Left renal pelvis (tissue), 4 donors: Measurements from ENCODE around the gene HGFAC. TPM values are rescaled to one million over a fixed set of nuclear protein-coding genes. Genes with fewer than 3 reads are reported as not detected.

Experiments used
- DNase-seq, 4 donors: peaks; one replicate each; pipeline ENCODE4 v3.0.0-alpha.2; 2013; ENCODE audit warnings: low read depth in 4 of 4, low spot score in 3 of 4
- polyA plus RNA-seq, 4 donors: library from polyadenylated mRNA; unstranded; fragments of 120-200 nt; gene quantifications; one replicate each; pipeline ENCODE4 v1.2.1, GENCODE V29; 2013; ENCODE audit not compliant: insufficient read length in 4 of 4

Gene HGFAC
- polyA plus RNA-seq, 4 donors: 1.1 to 3.2 (median 1.3) TPM

- no peak for DNase-seq
Measured at GRCh38 chr4:3484057-3484973, 42.5 kb downstream of the HGFAC start.

GRCh38 chr4:3485011-3485791, 43.4 kb downstream of the HGFAC start:
- no peak for DNase-seq

- no peak for DNase-seq
Measured at GRCh38 chr4:3485886-3486540, 44.2 kb downstream of the HGFAC start.

- DNase-seq: no peak
Measured at GRCh38 chr4:3486541-3487540, 45.1 kb downstream of the HGFAC start.

- DNase-seq: no peak
Measured at GRCh38 chr4:3487861-3488260, 46.1 kb downstream of the HGFAC start.

GRCh38 chr4:3488820-3489219, 47.1 kb downstream of the HGFAC start:
- DNase-seq: no peak

- no peak for DNase-seq
Measured at GRCh38 chr4:3489451-3489962, 47.7 kb downstream of the HGFAC start.

- DNase-seq: no peak
Measured at GRCh38 chr4:3491681-3492405, 50.1 kb downstream of the HGFAC start.

GRCh38 chr4:3492741-3493719, 51.3 kb downstream of the HGFAC start:
- DNase-seq: no peak

GRCh38 chr4:3493720-3494461, 52.1 kb downstream of the HGFAC start:
- DNase-seq: no peak

- no peak for DNase-seq
Measured at GRCh38 chr4:3494462-3494871, 52.7 kb downstream of the HGFAC start.

- no peak for DNase-seq
Measured at GRCh38 chr4:3495204-3495975, 53.6 kb downstream of the HGFAC start.

GRCh38 chr4:3496021-3496420, 54.3 kb downstream of the HGFAC start:
- DNase-seq: no peak

- no peak for DNase-seq
Measured at GRCh38 chr4:3497095-3497494, 55.3 kb downstream of the HGFAC start.

GRCh38 chr4:3497523-3498389, 56.0 kb downstream of the HGFAC start:
- DNase-seq: no peak
